Heart left ventricle (tissue), 16 donors: ENCODE measurements around the gene EBLN2. TPM values are rescaled to one million over a fixed set of nuclear protein-coding genes. Genes with fewer than 3 reads are reported as not detected.
"Not testable (repeated sequence)": the region's sequence is repeated elsewhere in the genome, so short reads cannot be mapped to it uniquely, and the experiment has no call there.

Source experiments
- ATAC-seq, 4 donors: fragments of 200-7000 bp; cut with Tn5 transposase; one replicate each; pipeline ENCODE4 v1.9.1; 2020 to 2022; ENCODE audit warnings: moderate library complexity in 4 of 4, mild to moderate bottlenecking in 3 of 4, moderate number of reproducible peaks in 1 of 4
- DNase-seq, 5 donors: peaks; one replicate each; pipeline ENCODE4 v3.0.0-alpha.2; 2020
- H3K27ac ChIP-seq, 12 donors: fragments of 200-600 bp; sonication (generic) in 4 of 12; one replicate each; pipeline versions ENCODE4 v1.5.0 to v1.8.0; 2016 to 2022; ENCODE audit warnings: mild to moderate bottlenecking in 2 of 12
- H3K27me3 ChIP-seq, 9 donors: fragments of 200-600 bp; sonication (generic) in 2 of 9; one replicate each; pipeline versions ENCODE4 v1.5.1 to v1.8.0; 2016 to 2022; ENCODE audit warnings: mild to moderate bottlenecking in 3 of 9
- H3K36me3 ChIP-seq, 9 donors: fragments of 200-600 bp; sonication (generic) in 2 of 9; one replicate each; pipeline versions ENCODE4 v1.5.0 to v1.8.0; 2018 to 2022; ENCODE audit warnings: mild to moderate bottlenecking in 2 of 9
- H3K4me1 ChIP-seq, 12 donors: fragments of 200-600 bp; sonication (generic) in 4 of 12; one replicate each; pipeline versions ENCODE4 v1.5.0 to v1.8.0; 2016 to 2022; ENCODE audit warnings: mild to moderate bottlenecking in 3 of 12
- H3K4me3 ChIP-seq, 12 donors: fragments of 200-600 bp; sonication (generic) in 4 of 12; one replicate each; pipeline versions ENCODE4 v1.5.0 to v1.8.0; 2017 to 2022; ENCODE audit warnings: mild to moderate bottlenecking in 9 of 12, moderate library complexity in 4 of 12
- H3K9me3 ChIP-seq, 12 donors: fragments of 200-600 bp; sonication (generic) in 4 of 12; one replicate each; pipeline versions ENCODE4 v1.5.0 to v1.8.0; 2016 to 2022; ENCODE audit warnings: mild to moderate bottlenecking in 1 of 12
- CTCF ChIP-seq, 12 donors: fragments of 200-600 bp; sonication (generic) in 4 of 12; IDR thresholded peaks; one replicate each; pipeline versions ENCODE4 v1.5.0 to v1.8.0; 2018 to 2022; ENCODE audit warnings: antibody characterized with exemption in 12 of 12, mild to moderate bottlenecking in 5 of 12
- POLR2A ChIP-seq, 2 donors: fragments of 450-650 bp; IDR thresholded peaks; one replicate each; pipeline ENCODE4 v1.6.1; 2017; ENCODE audit warnings: antibody characterized with exemption in 2 of 2, mild to moderate bottlenecking in 2 of 2, moderate library complexity in 2 of 2
- WGBS, 4 donors: extraction: QIAGEN DNeasy Blood & Tissue Kit in 2 of 4; methylation state at CpG; one replicate each; pipeline versions ENCODE4 v1.1.5 to v1.1.7; 2013 to 2018; 5-methylcytosine and 5-hydroxymethylcytosine counted together
- intact Hi-C, 10 donors: fragments of 100-400 bp; cut with DNase I; formaldehyde crosslinking; loops; one replicate each; pipeline versions ENCODE4 v1.11.1 to v1.14.2; 2022
- polyA plus RNA-seq, 2 donors: library from polyadenylated mRNA; stranded (reverse); fragments of 200-250 nt; gene quantifications; one replicate each; pipeline ENCODE4 v1.2.3, GENCODE V29; 2013
- total RNA-seq, 9 donors: library from RNA; depleted of rRNA in 2 of 9; stranded (reverse); fragments of >200 nt in 2 of 9; fragmentation: NEBNext Ultra II Directional in 3 of 9; extraction: Animal tissue kit (Norgen Biotek cat#: 25700) in 3 of 9; gene quantifications; one replicate each; pipeline versions ENCODE4 v1.1.0 to v1.2.4, GENCODE V29; 2016 to 2023
- donor health status: ischemic (EF 13 %, LVEDD 7.1; RV severe dilation, severe dysfunction).
- donor health status: healthy with polysubstance abuse.
- donor health status: DM: no; HTN: yes; CAD: no.
- donor health status: DM: no; HTN: no; CAD: no.
- donor health status: ischemic (EF 25% LVEDD 6.9; RV normal size, moderate dysfunction).
- donor health status: ischemic (EF 25% LVEDD 5.7; RV mildly dilated, moderate dysfunction).
- donor health status: healthy.
- donor health status: DM: yes; HTN: yes; CAD: no.
- donor health status: ischemic (EF 35%, LVEDD 5.7; RV mildly dilated, moderate dysfunction).
- donor health status: nonischemic (EF 11% LVEDD 7.7; RV severe dilation, severe dysfunction).
- donor health status: DM: yes; HTN: yes; CAD: no.
- donor health status: PGD.
- donor health status: ischemic (EF 29% LVEDD 5.4; RV normal size, mild dysfunction).
- donor health status: nonischemic (EF 23%, LVEDD 6.1; RV moderate dilation, normal function).

Gene EBLN2
- total and polyA plus RNA-seq, 11 donors = 0.24 to 2.5 (median 1.1) TPM

GRCh38 chr3:73056845-73057150 lies 4.7 kb upstream of the EBLN2 start:
- peaks cover 0 to 46% (median 11%) of the 10 kb centered on the region in 12 donors for H3K4me1 ChIP-seq
- intact Hi-C loops = loop anchor here in 8 of 10 donors (1.0 to 10.0 kb wide), 7 partner anchors 52 to 212 kb away; partner anchors contain the start of genes SHQ1 (in 3 of the 8) and PPP4R2 (in 1 of the 8)
- H3K36me3 ChIP-seq = peaks cover 0 to 22% (median 4%) of the 10 kb centered on the region in 9 donors
- peak overlapping the region in 4 of 12 donors; percentile 11 to 61 (median 30) for H3K27ac ChIP-seq
- H3K9me3 ChIP-seq = no peaks in the 10 kb centered on the region
- ATAC-seq (no peak), DNase-seq (no peak)
- no peak for TF ChIP-seq POLR2A (IDR thresholded peaks at IDR 0.05)
- no peak for TF ChIP-seq CTCF (IDR thresholded peaks at IDR 0.05)
- no peaks in the 10 kb centered on the region for H3K27me3 ChIP-seq
- H3K4me3 ChIP-seq = no peak overlapping the region

- H3K27ac ChIP-seq = peak overlapping the region in 8 of 12 donors; percentile 6 to 66 (median 29)
- peaks cover 0 to 57% (median 36%) of the 10 kb centered on the region in 9 donors for H3K36me3 ChIP-seq
- peaks cover 0 to 58% (median 16%) of the 10 kb centered on the region in 12 donors for H3K4me1 ChIP-seq
- H3K9me3 ChIP-seq = no peaks in the 10 kb centered on the region
- 83 to 92% (median 87%) methylated on average over 1 of the region's 1 CpG for WGBS, 4 donors
- H3K4me3 ChIP-seq = no peak overlapping the region
- TF ChIP-seq CTCF (IDR thresholded peaks at IDR 0.05) (no peak), POLR2A (IDR thresholded peaks at IDR 0.05) (no peak)
- DNase-seq (no peak), ATAC-seq (no peak)
- intact Hi-C loops = loop anchor here in 2 of 10 donors (2.0 to 5.0 kb wide), 2 partner anchors 103 to 122 kb away; no protein-coding TSS in a partner anchor
- no peaks in the 10 kb centered on the region for H3K27me3 ChIP-seq
Measured at GRCh38 chr3:73060302-73060723, 1.1 kb upstream of the EBLN2 start.

- H3K4me1 ChIP-seq = peaks cover 0 to 37% (median 7%) of the 10 kb centered on the region in 12 donors
- H3K27ac ChIP-seq, intact Hi-C loops, ATAC-seq, H3K9me3 ChIP-seq, DNase-seq, H3K27me3 ChIP-seq, H3K4me3 ChIP-seq: not testable (repeated sequence)
- H3K36me3 ChIP-seq = peaks cover 0 to 70% (median 52%) of the 10 kb centered on the region in 9 donors
Measured at GRCh38 chr3:73066243-73066642, 4.8 kb downstream of the EBLN2 start.

GRCh38 chr3:73068419-73068818 lies 7.0 kb downstream of the EBLN2 start:
- intact Hi-C loops = no loop called here
- H3K36me3 ChIP-seq = peaks cover 0 to 49% (median 37%) of the 10 kb centered on the region in 9 donors
- no peak for DNase-seq
- H3K9me3 ChIP-seq = no peaks in the 10 kb centered on the region
- peaks cover 0 to 21% (median 7%) of the 10 kb centered on the region in 12 donors for H3K4me1 ChIP-seq
- 30 to 57% (median 45%) methylated on average over 3 of the region's 3 CpGs for WGBS, 4 donors
- H3K4me3 ChIP-seq = no peak overlapping the region
- no peak for TF ChIP-seq POLR2A (IDR thresholded peaks at IDR 0.05)
- no peaks in the 10 kb centered on the region for H3K27me3 ChIP-seq
- H3K27ac ChIP-seq = peak overlapping the region in 1 of 12 donors; percentile 23
- no peak for ATAC-seq

GRCh38 chr3:73069187-73069586 lies 7.7 kb downstream of the EBLN2 start:
- peak overlapping the region in 2 of 12 donors; percentile 33 to 61 for H3K27ac ChIP-seq
- H3K4me3 ChIP-seq = no peak overlapping the region
- intact Hi-C loops = no loop called here
- TF ChIP-seq POLR2A (IDR thresholded peaks at IDR 0.05) = no peak
- no peak for TF ChIP-seq CTCF (IDR thresholded peaks at IDR 0.05)
- WGBS, 4 donors = 77 to 81% (median 79%) methylated on average over 5 of the region's 5 CpGs
- ATAC-seq (peak; percentile 61 to 71 (median 68)), DNase-seq (no peak)
- H3K4me1 ChIP-seq = peaks cover 0 to 16% (median 9%) of the 10 kb centered on the region in 12 donors
- no peaks in the 10 kb centered on the region for H3K9me3 ChIP-seq
- peaks cover 0 to 41% (median 29%) of the 10 kb centered on the region in 9 donors for H3K36me3 ChIP-seq
- no peaks in the 10 kb centered on the region for H3K27me3 ChIP-seq
